Measurements from ENCODE around the gene IQCB1.
A peak's percentile ranks its signal among the peaks of the same experiment; 100 is the strongest.
"Not testable (repeated sequence)": the region's sequence is repeated elsewhere in the genome, so short reads cannot be mapped to it uniquely, and the experiment has no call there.

Gene IQCB1

GRCh38 chr3:121834671-121835464 is at the start of gene IQCB1, which contains the start of gene EAF2:
IQCB1 (minus strand) TSS chr3:121835060; CDS start chr3:121828960, 6,100 bp downstream.
EAF2 (plus strand) TSS chr3:121835209; CDS start chr3:121835286, 77 bp downstream.
- DNase-seq (ENCODE audit: low read depth), result peak; percentile 82

DNA sequence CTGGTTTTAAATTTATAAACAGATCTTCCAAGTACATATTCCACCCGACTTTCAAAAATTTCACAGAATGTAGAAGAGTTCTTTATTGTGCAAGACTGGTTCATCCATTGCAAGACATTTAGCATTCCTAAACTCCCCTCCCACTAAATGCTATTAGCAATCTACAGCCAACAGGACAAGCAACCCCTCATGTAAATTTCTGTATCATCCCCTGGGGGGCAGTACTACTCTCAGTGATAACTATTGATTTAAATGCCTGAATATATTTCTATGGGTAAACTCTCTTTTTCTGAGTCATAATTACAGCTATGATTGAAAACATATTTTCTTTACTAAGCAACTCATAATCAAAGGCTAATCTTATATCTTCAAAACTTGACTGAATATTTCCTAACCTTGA is 48.6 kb upstream of the IQCB1 start:
- TF ChIP-seq, protein P1, sequence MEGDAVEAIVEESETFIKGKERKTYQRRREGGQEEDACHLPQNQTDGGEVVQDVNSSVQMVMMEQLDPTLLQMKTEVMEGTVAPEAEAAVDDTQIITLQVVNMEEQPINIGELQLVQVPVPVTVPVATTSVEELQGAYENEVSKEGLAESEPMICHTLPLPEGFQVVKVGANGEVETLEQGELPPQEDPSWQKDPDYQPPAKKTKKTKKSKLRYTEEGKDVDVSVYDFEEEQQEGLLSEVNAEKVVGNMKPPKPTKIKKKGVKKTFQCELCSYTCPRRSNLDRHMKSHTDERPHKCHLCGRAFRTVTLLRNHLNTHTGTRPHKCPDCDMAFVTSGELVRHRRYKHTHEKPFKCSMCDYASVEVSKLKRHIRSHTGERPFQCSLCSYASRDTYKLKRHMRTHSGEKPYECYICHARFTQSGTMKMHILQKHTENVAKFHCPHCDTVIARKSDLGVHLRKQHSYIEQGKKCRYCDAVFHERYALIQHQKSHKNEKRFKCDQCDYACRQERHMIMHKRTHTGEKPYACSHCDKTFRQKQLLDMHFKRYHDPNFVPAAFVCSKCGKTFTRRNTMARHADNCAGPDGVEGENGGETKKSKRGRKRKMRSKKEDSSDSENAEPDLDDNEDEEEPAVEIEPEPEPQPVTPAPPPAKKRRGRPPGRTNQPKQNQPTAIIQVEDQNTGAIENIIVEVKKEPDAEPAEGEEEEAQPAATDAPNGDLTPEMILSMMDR (conservative IDR thresholded peaks at IDR 0.05; ENCODE audit: low read depth, low read length), result peak; percentile 40
- no peak overlapping the region for H3K4me3 ChIP-seq (ENCODE audit: low read length)
- no peak for DNase-seq (ENCODE audit: low read depth)

More at GRCh38 chr3:121834671-121835464, at the start of gene IQCB1, which contains the start of gene EAF2:
- H3K4me3 ChIP-seq (ENCODE audit: low read length), result peak within 1 kb of the TSS; percentile 84
- TF ChIP-seq, protein P1 (conservative IDR thresholded peaks at IDR 0.05; ENCODE audit: low read depth, low read length), result no peak

- no peak for DNase-seq (ENCODE audit: low read depth)
- no peak overlapping the region for H3K4me3 ChIP-seq (ENCODE audit: low read length)
- TF ChIP-seq, protein P1 (conservative IDR thresholded peaks at IDR 0.05; ENCODE audit: low read depth, low read length), result no peak
Observed at GRCh38 chr3:121878411-121878810, 43.6 kb upstream of the IQCB1 start.

GRCh38 chr3:121871430-121871829 is 36.6 kb upstream of the IQCB1 start:
- no peak for DNase-seq (ENCODE audit: low read depth)
- TF ChIP-seq, protein P1 (conservative IDR thresholded peaks at IDR 0.05; ENCODE audit: low read depth, low read length), result no peak
- H3K4me3 ChIP-seq (ENCODE audit: low read length), result no peak overlapping the region

GRCh38 chr3:121870717-121871116 is 35.9 kb upstream of the IQCB1 start:
- no peak for DNase-seq (ENCODE audit: low read depth)
- H3K4me3 ChIP-seq (ENCODE audit: low read length), result no peak overlapping the region
- TF ChIP-seq, protein P1 (conservative IDR thresholded peaks at IDR 0.05; ENCODE audit: low read depth, low read length), result no peak

DNA sequence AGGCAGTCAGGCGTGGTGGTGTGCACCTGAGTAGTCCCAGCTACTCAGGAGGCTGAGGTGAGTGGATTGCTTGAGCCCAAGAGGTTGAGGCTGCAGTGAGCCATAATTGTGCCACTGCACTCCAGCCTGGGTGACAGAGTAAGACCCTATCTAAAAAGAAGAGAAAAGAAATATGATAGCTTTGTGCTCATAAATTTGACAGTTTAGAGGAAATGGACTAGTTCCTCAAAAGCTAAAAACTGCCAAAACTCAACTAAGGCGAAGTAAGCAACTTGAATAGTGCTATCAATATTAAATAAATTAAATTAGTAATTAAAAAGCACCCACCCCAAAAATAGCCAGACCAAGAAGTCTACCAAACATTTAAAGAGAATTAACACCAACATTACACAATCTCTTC is 34.9 kb upstream of the IQCB1 start:
- TF ChIP-seq, protein P1 (conservative IDR thresholded peaks at IDR 0.05; ENCODE audit: low read depth, low read length), result no peak
- DNase-seq (ENCODE audit: low read depth), result no peak

DNA sequence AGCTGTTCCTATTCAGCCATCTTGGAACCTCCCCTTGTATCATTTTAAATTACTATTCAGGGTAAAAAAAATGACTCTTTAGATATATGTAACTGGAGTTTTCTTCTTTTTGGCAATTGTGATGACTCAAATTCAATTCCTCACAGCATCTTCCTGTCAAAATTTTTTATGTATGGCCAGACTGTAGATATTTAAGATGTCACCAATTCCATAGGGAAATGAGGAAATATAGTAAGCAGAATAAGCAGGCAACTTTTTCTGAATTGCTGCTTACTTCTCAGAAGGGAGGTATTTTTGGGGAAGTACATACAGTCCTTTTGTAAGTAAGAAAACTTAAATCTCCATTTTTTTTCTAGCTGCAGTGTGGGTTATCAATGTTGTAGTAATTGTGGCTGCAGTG is 28.9 kb upstream of the IQCB1 start:
- H3K4me3 ChIP-seq (ENCODE audit: low read length), result no peak overlapping the region
- DNase-seq (ENCODE audit: low read depth), result no peak
- TF ChIP-seq, protein P1 (conservative IDR thresholded peaks at IDR 0.05; ENCODE audit: low read depth, low read length), result no peak

More for the DNA sequence above, 34.9 kb upstream of the IQCB1 start:
- H3K4me3 ChIP-seq (ENCODE audit: low read length), result no peak overlapping the region

DNA sequence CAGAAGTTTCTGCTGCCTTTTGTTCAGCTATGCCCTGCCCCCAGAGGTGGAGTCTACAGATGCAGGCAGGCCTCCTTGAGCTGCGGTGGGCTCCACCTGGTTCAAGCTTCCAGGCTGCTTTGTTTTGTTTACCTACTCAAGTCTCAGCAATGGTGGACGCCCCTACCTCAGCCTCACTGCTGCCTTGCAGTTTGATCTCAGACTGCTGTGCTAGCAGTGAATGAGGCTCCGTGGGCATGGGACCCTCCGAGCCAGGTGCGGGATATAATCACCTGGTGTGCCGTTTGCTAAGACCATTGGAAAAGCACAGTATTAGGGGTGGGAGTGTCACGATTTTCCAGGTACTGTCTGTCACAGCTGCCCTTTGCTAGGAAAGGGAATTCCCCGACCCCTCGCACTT is 28.4 kb upstream of the IQCB1 start:
- not testable (repeated sequence) for DNase-seq (ENCODE audit: low read depth)

DNA sequence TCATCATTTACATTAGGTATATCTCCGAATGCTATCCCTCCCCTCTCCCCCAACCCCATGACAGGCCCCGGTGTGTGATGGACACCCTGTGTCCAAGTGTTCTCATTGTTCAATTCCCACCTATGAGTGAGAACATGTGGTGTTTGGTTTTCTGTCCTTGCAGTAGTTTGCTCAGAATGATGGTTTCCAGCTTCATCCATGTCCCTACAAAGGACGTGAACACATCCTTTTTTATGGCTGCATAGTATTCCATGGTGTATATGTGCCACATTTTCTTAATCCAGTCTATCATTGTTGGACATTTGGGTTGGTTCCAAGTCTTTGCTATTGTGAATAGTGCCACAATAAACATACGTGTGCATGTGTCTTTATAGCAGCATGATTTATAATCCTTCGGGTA is 22.9 kb upstream of the IQCB1 start:
- DNase-seq (ENCODE audit: low read depth); H3K4me3 ChIP-seq (ENCODE audit: low read length): not testable (repeated sequence)

More for the DNA sequence above, 28.4 kb upstream of the IQCB1 start:
- H3K4me3 ChIP-seq (ENCODE audit: low read length), result not testable (repeated sequence)
